ENCODE data around the gene ZSWIM7. TPM values are rescaled to one million over a fixed set of nuclear protein-coding genes. Genes with fewer than 3 reads are reported as not detected.

ZSWIM7 gene
- total and polyA plus RNA-seq, 4 donors: 17.9 to 39.1 (median 28.5) TPM

- no peak for ATAC-seq (ENCODE audit: insufficient read depth, low FRiP score)
- DNase-seq: no peak
- Histone ChIP-seq H3K9me3 (ENCODE audit: control insufficient read depth in 4 of 4, insufficient read depth in 3 of 4, low read length in 3 of 4) (no peaks in the 10 kb centered on the region), H3K4me3 (no peak overlapping the region), H3K27me3 (ENCODE audit: control insufficient read depth in 3 of 3, insufficient read depth in 3 of 3, low read length in 2 of 3) (no peaks in the 10 kb centered on the region), H3K27ac (ENCODE audit: low read depth in 1 of 2, low read length in 1 of 2) (no peak overlapping the region), H3K4me1 (ENCODE audit: control insufficient read depth in 5 of 5, insufficient read depth in 5 of 5, low read length in 5 of 5) (no peaks in the 10 kb centered on the region), H3K9ac (ENCODE audit: insufficient read depth in 1 of 2, low read length in 2 of 2) (no peak overlapping the region), H3K36me3 (ENCODE audit: control insufficient read depth in 4 of 4, insufficient read depth in 4 of 4, low read length in 4 of 4) (peaks cover 32 to 48% (median 41%) of the 10 kb centered on the region in 4 donors)
- WGBS, 2 donors: 88 to 92% methylated on average over 10 of the region's 10 CpGs
- no peak for TF ChIP-seq CTCF (IDR thresholded peaks at IDR 0.05; ENCODE audit: control extremely low read depth, extremely low read depth)
Measured at GRCh38 chr17:16044487-16044886, 45.0 kb upstream of the ZSWIM7 start.

GRCh38 chr17:16040710-16041251, 41.3 kb upstream of the ZSWIM7 start:
- Histone ChIP-seq H3K27ac (ENCODE audit: low read depth in 1 of 2, low read length in 1 of 2) (no peak overlapping the region), H3K9ac (ENCODE audit: insufficient read depth in 1 of 2, low read length in 2 of 2) (no peak overlapping the region), H3K4me3 (no peak overlapping the region), H3K27me3 (ENCODE audit: control insufficient read depth in 3 of 3, insufficient read depth in 3 of 3, low read length in 2 of 3) (no peaks in the 10 kb centered on the region), H3K36me3 (ENCODE audit: control insufficient read depth in 4 of 4, insufficient read depth in 4 of 4, low read length in 4 of 4) (peaks cover 30 to 61% (median 47%) of the 10 kb centered on the region in 4 donors), H3K9me3 (ENCODE audit: control insufficient read depth in 4 of 4, insufficient read depth in 3 of 4, low read length in 3 of 4) (no peaks in the 10 kb centered on the region), H3K4me1 (ENCODE audit: control insufficient read depth in 5 of 5, insufficient read depth in 5 of 5, low read length in 5 of 5) (no peaks in the 10 kb centered on the region)
- DNase-seq (peak in 2 of 3 donors; percentile 14 to 18), ATAC-seq (ENCODE audit: insufficient read depth, low FRiP score) (no peak)
- 87 to 95% methylated on average over 4 of the region's 4 CpGs for WGBS, 2 donors
- no peak for TF ChIP-seq CTCF (IDR thresholded peaks at IDR 0.05; ENCODE audit: control extremely low read depth, extremely low read depth)

- peaks cover 26 to 65% (median 53%) of the 10 kb centered on the region in 4 donors for H3K36me3 ChIP-seq (ENCODE audit: control insufficient read depth in 4 of 4, insufficient read depth in 4 of 4, low read length in 4 of 4)
- DNase-seq: no peak
- H3K27ac ChIP-seq (ENCODE audit: low read depth in 1 of 2, low read length in 1 of 2): no peak overlapping the region
- H3K9me3 ChIP-seq (ENCODE audit: control insufficient read depth in 4 of 4, insufficient read depth in 3 of 4, low read length in 3 of 4): no peaks in the 10 kb centered on the region
- H3K4me3 ChIP-seq: no peak overlapping the region
- no peak overlapping the region for H3K9ac ChIP-seq (ENCODE audit: insufficient read depth in 1 of 2, low read length in 2 of 2)
- TF ChIP-seq CTCF (IDR thresholded peaks at IDR 0.05; ENCODE audit: control extremely low read depth, extremely low read depth): no peak
- peaks cover 0 to 1% (median 0%) of the 10 kb centered on the region in 5 donors for H3K4me1 ChIP-seq (ENCODE audit: control insufficient read depth in 5 of 5, insufficient read depth in 5 of 5, low read length in 5 of 5)
- ATAC-seq (ENCODE audit: insufficient read depth, low FRiP score): no peak
- H3K27me3 ChIP-seq (ENCODE audit: control insufficient read depth in 3 of 3, insufficient read depth in 3 of 3, low read length in 2 of 3): no peaks in the 10 kb centered on the region
Measured at GRCh38 chr17:16037636-16038035, 38.1 kb upstream of the ZSWIM7 start.

GRCh38 chr17:16036261-16036660, 36.8 kb upstream of the ZSWIM7 start:
- Histone ChIP-seq H3K4me1 (ENCODE audit: control insufficient read depth in 5 of 5, insufficient read depth in 5 of 5, low read length in 5 of 5) (peaks cover 0 to 1% (median 0%) of the 10 kb centered on the region in 5 donors), H3K4me3 (no peak overlapping the region), H3K9me3 (ENCODE audit: control insufficient read depth in 4 of 4, insufficient read depth in 3 of 4, low read length in 3 of 4) (no peaks in the 10 kb centered on the region), H3K9ac (ENCODE audit: insufficient read depth in 1 of 2, low read length in 2 of 2) (no peak overlapping the region), H3K36me3 (ENCODE audit: control insufficient read depth in 4 of 4, insufficient read depth in 4 of 4, low read length in 4 of 4) (peaks cover 28 to 73% (median 49%) of the 10 kb centered on the region in 4 donors), H3K27me3 (ENCODE audit: control insufficient read depth in 3 of 3, insufficient read depth in 3 of 3, low read length in 2 of 3) (no peaks in the 10 kb centered on the region), H3K27ac (ENCODE audit: low read depth in 1 of 2, low read length in 1 of 2) (peak overlapping the region in 1 of 2 donors; percentile 9)
- no peak for DNase-seq
- TF ChIP-seq CTCF (IDR thresholded peaks at IDR 0.05; ENCODE audit: control extremely low read depth, extremely low read depth): no peak
- WGBS, 2 donors: 93 to 94% methylated on average over 2 of the region's 2 CpGs
- ATAC-seq (ENCODE audit: insufficient read depth, low FRiP score): no peak
